ENCODE results near the gene PYGM.

The PYGM gene

DNA sequence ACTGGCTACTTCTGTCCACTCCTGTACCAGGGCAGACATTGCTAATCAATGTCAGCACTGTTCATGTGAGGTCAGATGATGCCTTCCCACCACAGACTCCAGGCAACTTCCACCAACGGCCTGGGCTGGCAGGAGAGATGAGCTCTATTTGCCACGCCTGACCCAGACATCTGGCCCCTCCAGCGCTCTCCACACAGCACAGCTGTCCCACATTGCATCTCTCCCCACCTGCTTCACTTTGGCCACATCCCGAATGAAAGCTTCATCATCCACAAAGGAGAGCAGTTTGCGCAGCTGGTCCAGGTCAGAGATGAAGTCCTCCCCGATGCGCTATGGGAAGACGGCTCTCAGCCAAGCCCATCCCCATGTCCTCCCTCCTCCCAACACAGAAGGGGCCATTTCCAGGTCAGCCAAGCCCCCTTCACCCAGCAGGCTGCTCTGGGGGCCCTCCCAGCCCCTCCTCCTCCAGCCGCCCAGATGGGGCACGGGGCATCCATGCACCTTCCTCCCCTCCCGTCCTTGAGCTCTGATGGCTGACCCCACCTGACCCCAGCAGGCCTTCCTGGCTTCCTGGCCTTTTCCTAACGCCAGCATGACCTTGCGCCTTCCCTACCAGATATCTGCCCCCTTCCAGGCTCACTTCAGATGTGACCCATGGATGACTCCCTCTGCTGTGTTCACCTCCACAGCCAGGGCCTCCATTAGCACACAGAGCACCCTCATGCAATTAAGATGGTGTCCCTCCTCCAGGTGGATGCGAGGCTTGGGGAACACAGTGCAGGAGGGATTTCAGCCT is 7.4 kb downstream of the PYGM start:
- no peak for DNase-seq

DNA sequence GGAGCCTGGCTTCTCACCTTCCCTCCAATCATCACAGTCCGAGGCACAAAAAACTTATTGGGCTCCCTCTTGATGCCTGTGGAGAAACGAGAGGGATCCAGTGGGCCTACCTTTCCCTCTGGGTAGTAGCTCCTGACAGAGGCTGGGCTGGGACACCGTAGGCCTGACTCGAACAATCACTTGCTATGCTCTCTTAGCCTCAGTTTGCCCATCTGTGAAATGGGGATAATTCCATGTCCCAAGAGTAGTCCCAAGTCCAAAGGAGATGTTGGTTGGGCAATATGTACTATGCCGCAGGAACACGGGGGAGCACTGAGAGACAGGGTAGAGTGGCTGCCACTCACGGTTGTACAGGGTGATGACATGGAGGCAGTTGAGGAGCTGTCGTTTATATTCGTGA is 8.2 kb downstream of the PYGM start:
- DNase-seq = no peak

- DNase-seq = no peak
Observed at GRCh38 chr11:64751136-64751535, 8.6 kb downstream of the PYGM start.

DNA sequence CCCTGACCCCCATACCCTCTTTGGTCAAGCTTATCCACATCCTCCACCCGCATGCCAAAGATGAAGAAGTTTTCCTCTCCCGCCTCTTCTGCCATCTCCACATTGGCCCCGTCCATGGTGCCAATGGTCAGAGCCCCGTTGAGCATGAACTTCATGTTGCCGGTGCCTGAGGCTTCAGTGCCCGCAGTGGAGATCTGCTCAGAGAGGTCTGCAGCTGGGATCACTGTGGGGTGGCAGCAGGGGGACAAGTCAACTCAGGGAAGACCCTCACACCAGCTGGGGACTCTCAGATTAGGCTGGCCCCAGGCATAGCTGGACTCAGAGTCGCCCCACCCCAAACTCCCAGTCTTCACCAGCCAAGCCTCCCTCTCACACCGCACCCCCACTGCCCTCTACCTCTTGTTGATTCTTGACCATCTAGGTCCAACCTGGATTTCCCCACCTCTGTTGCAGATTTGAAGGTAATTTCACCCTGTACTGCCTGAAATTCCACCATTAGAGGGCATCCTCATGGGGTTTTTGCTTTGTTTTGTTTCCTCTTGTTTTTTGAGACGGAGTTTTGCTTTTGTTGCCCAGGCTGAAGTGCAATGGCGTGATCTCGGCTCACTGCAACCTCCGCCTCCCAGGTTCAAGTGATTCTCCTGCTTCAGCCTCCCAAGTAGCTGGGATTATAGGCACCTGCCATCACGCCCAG is 9.3 kb downstream of the PYGM start:
- DNase-seq = no peak

DNA sequence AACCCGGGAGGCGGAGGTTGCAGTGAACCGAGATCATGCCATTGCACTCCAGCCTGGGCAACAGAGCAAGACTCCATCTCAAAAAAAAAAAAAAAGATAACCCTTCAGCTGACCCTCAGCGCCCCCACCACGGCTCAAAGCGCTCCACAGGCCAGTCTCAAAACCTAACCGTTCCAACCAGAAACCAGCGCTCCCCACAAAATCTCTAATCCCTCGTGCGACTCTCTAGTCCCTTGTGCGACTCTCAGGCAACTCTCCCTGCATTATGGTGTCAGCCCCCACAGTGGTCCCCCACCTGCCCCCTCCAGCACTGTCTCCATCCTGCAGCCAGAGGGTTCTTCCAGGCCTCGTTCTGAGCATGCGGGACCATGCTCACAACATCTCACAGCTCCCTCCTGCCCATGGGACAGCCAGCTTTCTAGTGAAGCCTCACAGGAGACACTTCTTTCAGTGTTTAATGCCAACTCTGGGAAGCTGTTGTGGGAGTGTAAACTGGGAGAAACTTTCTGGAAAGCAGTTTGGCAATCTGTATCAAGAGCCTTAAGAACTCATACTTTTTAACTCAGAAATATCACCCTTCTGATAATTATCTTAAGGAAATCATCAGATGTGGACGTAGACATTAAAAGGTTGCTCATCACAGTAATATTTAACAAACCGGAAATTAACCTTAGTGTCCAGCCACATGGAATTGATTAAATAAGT is 11.7 kb downstream of the PYGM start:
- no peak for DNase-seq

GRCh38 chr11:64746486-64746885 is 13.3 kb downstream of the PYGM start:
- no peak for DNase-seq

GRCh38 chr11:64745521-64746328 is 14.0 kb downstream of the PYGM start:
- no peak for DNase-seq

DNA sequence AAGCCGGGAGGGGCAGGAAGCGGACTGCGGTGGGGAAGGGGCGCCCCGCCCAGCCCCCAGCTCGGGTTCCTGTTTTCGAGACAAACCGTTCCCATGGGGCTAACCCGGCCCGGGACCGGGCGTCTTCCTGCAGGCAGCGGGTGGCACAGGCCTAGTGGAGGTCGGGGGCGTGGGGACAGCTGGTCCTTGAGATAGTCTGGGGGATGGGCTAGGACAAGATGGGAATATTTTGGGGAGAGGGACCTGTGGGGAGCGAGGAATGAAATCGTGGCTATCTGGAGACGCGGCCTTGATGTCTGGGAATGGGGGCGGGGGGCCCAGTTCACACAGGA is 14.6 kb downstream of the PYGM start:
- DNase-seq = no peak

DNA sequence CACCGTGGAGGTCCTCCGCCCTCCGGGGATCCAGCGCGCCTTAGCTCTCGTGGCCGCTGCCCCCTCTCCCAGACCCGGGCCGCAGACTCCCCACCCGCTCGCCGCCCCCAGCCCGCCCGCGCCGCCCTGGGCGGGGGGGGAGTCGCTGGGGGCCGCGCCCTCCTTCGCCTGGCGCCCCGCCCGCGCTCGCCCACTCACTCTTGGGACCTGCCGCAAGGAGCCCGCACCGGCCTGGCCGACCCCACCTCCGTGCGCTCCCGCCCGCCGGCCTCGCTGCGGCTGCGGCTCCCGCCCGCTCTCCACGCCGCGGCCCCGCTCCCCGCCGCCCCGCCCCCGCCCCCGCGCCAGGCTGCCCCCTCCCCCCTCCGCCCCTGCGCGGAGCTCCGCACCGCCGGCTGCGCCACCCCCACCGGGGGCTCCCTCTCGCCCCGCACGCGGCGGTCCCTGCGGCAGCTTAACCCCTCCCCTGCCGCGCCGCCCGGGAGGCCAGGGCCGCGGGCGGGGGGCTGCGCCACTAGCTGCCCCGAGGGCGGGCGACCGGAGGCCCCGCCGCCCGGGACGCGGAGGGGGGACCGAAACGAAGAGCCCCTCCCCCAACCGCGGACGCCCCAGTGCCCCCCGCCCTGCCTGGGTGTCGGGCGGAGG is 15.1 kb downstream of the PYGM start:
- no peak for DNase-seq

GRCh38 chr11:64743591-64744543 is 15.9 kb downstream of the PYGM start, which contains the start of gene RASGRP2:
RASGRP2 (minus strand) TSS chr11:64744142; CDS start chr11:64742866, 1,276 bp downstream.
- DNase-seq = no peak

GRCh38 chr11:64742889-64743590 is 16.7 kb downstream of the PYGM start:
- no peak for DNase-seq

- no peak for DNase-seq
Observed at GRCh38 chr11:64742087-64742888, 17.5 kb downstream of the PYGM start.

DNA sequence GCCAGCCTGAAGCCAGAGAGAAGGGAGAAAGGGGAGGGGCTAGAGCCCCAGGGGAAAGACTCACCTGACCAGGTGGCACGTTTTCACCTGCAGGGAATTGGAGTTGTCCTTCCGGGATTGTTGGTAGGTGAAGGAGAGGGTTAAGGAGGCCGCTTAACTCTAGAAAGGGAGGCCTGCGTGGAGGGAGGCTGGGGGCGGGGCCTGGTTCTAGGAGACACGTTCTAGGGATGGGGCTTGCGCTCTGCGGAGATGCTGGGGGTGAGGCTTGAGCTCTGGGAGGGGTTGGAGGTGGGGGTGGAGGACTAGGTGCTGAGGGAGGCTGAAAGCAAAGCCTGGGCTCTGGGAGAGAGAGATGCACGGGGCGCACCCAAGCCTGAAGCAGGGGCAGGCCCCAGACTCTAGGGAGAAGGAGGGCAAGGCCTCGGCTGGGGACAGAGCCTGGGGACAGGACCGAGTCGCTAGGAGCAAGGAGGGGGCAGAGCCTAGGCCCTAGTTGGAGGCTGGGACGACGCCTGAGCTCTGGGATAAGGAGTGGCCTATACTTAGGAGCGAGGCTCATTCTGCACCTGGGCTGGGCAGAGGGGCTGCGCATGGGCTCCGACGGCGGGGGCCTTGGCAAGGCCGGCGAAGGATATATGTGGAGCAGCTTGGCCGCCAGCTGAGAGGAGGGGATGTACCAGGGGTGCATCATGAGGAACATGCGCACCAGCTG is 18.2 kb downstream of the PYGM start:
- no peak for DNase-seq

DNA sequence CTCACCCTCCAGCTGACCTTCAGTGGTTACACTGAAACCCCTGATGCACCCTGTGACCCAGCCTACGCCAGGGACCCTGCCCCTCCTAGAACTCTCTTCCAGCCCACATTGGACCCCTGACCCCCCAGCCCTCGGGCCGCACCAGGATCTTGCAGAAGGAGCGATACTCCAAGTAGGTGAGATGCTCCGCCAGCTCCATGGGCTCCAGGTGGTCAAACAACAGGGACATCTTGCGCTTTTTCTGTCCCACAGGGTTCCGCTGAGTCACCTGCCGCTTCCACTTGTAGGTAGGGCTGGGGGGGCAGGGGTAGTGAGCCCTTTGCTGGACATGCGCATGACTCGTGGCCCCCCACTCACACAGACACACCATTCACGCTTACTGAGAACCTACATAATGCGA is 19.9 kb downstream of the PYGM start:
- no peak for DNase-seq

DNA sequence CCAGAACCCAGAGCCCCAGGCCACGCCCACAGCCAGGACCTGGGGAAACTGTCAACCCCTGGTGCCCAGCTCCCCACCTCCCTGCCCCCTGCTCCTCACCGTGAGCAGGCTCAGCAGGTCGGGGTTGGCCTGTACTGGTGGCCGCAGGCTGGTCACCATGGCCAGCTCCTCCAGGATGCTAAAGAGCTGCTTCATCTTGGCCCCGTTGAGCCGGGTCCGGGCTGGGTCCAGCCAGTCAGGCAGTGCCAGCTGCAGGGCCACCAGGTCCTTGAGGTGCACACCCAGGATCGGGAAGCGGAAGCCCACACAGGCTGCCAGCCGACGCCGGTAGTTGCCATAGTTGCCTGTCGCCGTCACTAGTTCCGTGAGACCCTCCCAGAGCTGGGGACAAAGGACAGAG is 23.1 kb downstream of the PYGM start:
- DNase-seq = no peak

DNA sequence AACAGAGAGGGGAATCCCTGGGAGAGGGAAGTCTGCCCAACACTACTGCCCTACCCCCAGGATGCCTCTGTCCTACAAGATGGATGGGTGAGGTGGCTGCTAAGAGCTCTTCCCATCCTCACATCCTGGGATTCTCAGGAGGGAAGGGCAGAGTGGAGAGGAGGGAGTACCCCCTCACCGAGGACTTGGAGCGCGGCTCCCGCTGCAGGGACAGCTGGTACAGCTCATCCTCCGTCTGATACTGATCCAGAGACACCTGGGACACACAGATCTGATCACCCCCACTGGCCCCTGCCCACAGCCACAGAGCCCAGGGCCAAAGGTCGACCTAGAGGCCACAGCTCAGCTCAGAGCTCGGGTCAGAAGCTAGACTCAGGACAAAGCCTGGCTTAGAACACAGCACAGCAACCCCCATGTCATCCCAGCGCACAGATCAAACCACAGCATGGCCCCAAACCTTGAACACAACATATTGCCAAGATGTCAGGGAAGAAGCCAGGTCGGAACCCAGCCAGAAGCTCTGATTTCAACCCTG is 24.0 kb downstream of the PYGM start:
- no peak for DNase-seq

- DNase-seq = no peak
Observed at GRCh38 chr11:64734811-64735724, 24.7 kb downstream of the PYGM start.

- no peak for DNase-seq
Observed at GRCh38 chr11:64731601-64732000, 28.2 kb downstream of the PYGM start.

Data from NCI-H1694 (cell line).